Upper lobe of left lung (tissue), 6 donors: ENCODE data around the gene DICER1. TPM values are rescaled to one million over a fixed set of nuclear protein-coding genes. Genes with fewer than 3 reads are reported as not detected.

Source experiments
- ATAC-seq, 2 donors: fragments of 200-7000 bp; cut with Tn5 transposase; one replicate each; pipeline ENCODE4 v1.9.1; 2022; ENCODE audit warnings: mild to moderate bottlenecking in 2 of 2, moderate library complexity in 2 of 2; ENCODE audit not compliant: low FRiP score in 2 of 2
- DNase-seq, 2 donors: peaks; one replicate each; pipeline ENCODE4 v3.0.0-alpha.2; 2019 to 2020
- H3K27ac ChIP-seq, 4 donors: fragments of 200-600 bp; sonication (generic); one replicate each; pipeline ENCODE4 v1.5.1; 2016 to 2019
- H3K27me3 ChIP-seq, 4 donors: fragments of 200-600 bp; sonication (generic); one replicate each; pipeline ENCODE4 v1.5.1; 2017 to 2019
- H3K36me3 ChIP-seq, 4 donors: fragments of 200-600 bp; sonication (generic); one replicate each; pipeline ENCODE4 v1.5.1; 2016 to 2019
- H3K4me1 ChIP-seq, 4 donors: fragments of 200-600 bp; sonication (generic); one replicate each; pipeline ENCODE4 v1.5.1; 2018 to 2019
- H3K4me3 ChIP-seq, 4 donors: fragments of 200-600 bp; sonication (generic); one replicate each; pipeline ENCODE4 v1.5.1; 2017 to 2019; ENCODE audit warnings: mild to moderate bottlenecking in 2 of 4, moderate library complexity in 1 of 4
- H3K9me3 ChIP-seq, 4 donors: fragments of 200-600 bp; sonication (generic); one replicate each; pipeline ENCODE4 v1.5.1; 2018 to 2019
- EP300 ChIP-seq, 4 donors: sonication (generic); formaldehyde crosslinking; IDR thresholded peaks; one replicate each; pipeline ENCODE4 v1.5.1; 2017; ENCODE audit warnings: antibody characterized with exemption in 4 of 4, control low read depth in 2 of 4
- POLR2A ChIP-seq, 4 donors: fragments of 450-650 bp; IDR thresholded peaks; one replicate each; pipeline ENCODE4 v1.5.1; 2016 to 2017; ENCODE audit warnings: antibody characterized with exemption in 4 of 4, mild to moderate bottlenecking in 2 of 4
- POLR2AphosphoS5 ChIP-seq, 2 donors: sonication (generic); formaldehyde crosslinking; IDR thresholded peaks; one replicate each; pipeline ENCODE4 v1.5.1; 2017; ENCODE audit warnings: antibody characterized with exemption in 2 of 2
- WGBS, 2 donors: methylation state at CpG; one replicate each; pipeline ENCODE4 v1.1.5; 2017 to 2018; 5-methylcytosine and 5-hydroxymethylcytosine counted together
- total RNA-seq, 6 donors: library from RNA; depleted of rRNA in 4 of 6; stranded (reverse); fragments of >200 nt in 4 of 6; gene quantifications; one replicate each; pipeline versions ENCODE4 v1.1.0 to v1.2.1, GENCODE V29; 2016 to 2021
- TF ChIP-seq, protein P1 (sequence below), 6 experiments: fragments of 450-650 bp in 4 of 6; fragments of 200-600 bp in 2 of 6; sonication (generic) in 2 of 6; IDR thresholded peaks; one replicate each; pipeline ENCODE4 v1.5.1; 2016 to 2019; ENCODE audit warnings: antibody characterized with exemption in 6 of 6
- donor health status: DM: no; HTN: no; CAD: no; lungs with moderate emphysema.
- donor health status: DM: no; HTN: yes; CAD: no; lungs with severe emphysema.

The DICER1 gene
- total RNA-seq, 6 donors from 2014 or later: 57.7 to 106 (median 75.1) TPM

DNA sequence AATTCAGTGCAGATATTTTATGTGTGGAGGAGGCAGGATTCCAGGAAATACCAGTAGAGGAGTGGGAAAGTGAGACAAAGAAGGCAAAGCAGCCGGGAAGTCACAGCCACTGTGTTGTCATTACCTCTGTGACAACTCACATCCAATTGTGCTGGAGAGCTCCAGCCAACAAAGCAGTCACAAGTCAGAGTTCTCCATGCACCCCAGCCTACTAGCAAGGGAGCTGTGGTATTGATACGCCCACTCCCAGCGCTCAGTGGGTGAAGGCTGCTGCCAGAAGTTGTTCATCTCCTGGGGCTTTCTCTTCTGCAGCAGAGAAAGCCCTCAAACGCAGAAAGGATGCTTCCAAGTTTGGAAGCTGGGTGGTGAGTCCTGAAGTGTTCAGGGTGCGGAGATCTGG, 93.9 kb downstream of the DICER1 start:
- DNase-seq (no peak), ATAC-seq (no peak)
- Histone ChIP-seq H3K9me3 (no peaks in the 10 kb centered on the region), H3K4me1 (no peaks in the 10 kb centered on the region), H3K27ac (no peak overlapping the region), H3K36me3 (no peaks in the 10 kb centered on the region), H3K4me3 (no peak overlapping the region), H3K27me3 (no peaks in the 10 kb centered on the region)
- no peak for TF ChIP-seq POLR2A (IDR thresholded peaks at IDR 0.05)
- no peak for TF ChIP-seq EP300 (IDR thresholded peaks at IDR 0.05)
- no peak for TF ChIP-seq POLR2AphosphoS5 (IDR thresholded peaks at IDR 0.05)
- TF ChIP-seq, protein P1, sequence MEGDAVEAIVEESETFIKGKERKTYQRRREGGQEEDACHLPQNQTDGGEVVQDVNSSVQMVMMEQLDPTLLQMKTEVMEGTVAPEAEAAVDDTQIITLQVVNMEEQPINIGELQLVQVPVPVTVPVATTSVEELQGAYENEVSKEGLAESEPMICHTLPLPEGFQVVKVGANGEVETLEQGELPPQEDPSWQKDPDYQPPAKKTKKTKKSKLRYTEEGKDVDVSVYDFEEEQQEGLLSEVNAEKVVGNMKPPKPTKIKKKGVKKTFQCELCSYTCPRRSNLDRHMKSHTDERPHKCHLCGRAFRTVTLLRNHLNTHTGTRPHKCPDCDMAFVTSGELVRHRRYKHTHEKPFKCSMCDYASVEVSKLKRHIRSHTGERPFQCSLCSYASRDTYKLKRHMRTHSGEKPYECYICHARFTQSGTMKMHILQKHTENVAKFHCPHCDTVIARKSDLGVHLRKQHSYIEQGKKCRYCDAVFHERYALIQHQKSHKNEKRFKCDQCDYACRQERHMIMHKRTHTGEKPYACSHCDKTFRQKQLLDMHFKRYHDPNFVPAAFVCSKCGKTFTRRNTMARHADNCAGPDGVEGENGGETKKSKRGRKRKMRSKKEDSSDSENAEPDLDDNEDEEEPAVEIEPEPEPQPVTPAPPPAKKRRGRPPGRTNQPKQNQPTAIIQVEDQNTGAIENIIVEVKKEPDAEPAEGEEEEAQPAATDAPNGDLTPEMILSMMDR (IDR thresholded peaks at IDR 0.05): no peak
- WGBS, 2 donors: 49 to 50% methylated on average over 5 of the region's 5 CpGs

DNA sequence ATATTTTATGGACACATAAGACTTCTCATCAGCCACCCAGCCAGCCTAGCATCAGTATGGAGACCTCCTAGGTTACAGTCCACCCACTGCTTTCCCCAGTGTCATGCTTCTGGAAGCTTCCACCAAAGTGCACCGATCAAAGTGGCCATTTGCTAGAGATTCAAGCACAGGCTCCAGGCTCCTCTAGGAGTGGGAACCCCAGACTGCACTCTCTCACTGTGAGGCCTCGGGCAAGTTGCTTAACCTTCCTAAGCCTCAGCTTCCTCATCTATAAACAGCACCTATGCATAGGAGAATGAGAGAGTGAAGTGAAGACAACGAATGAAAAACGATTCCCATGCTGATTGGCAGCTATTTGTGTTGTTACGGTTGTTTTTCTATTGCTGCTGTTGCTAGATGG, 94.4 kb downstream of the DICER1 start:
- DNase-seq (no peak), ATAC-seq (no peak)
- no peak for TF ChIP-seq EP300 (IDR thresholded peaks at IDR 0.05)
- TF ChIP-seq POLR2A (IDR thresholded peaks at IDR 0.05): no peak
- TF ChIP-seq POLR2AphosphoS5 (IDR thresholded peaks at IDR 0.05): no peak
- TF ChIP-seq, protein P1 (IDR thresholded peaks at IDR 0.05): no peak
- Histone ChIP-seq H3K36me3 (no peaks in the 10 kb centered on the region), H3K4me3 (no peak overlapping the region), H3K27me3 (no peaks in the 10 kb centered on the region), H3K27ac (no peak overlapping the region), H3K9me3 (no peaks in the 10 kb centered on the region), H3K4me1 (no peaks in the 10 kb centered on the region)
- WGBS, 2 donors: 84 to 86% methylated on average over 5 of the region's 5 CpGs

GRCh38 chr14:95062220-95062619, 95.1 kb downstream of the DICER1 start:
- no peak for ATAC-seq
- H3K4me1 ChIP-seq: no peaks in the 10 kb centered on the region
- WGBS, 2 donors: 85 to 90% methylated on average over 5 of the region's 5 CpGs
- H3K27me3 ChIP-seq: no peaks in the 10 kb centered on the region
- no peak overlapping the region for H3K27ac ChIP-seq
- no peaks in the 10 kb centered on the region for H3K36me3 ChIP-seq
- DNase-seq: no peak
- H3K9me3 ChIP-seq: no peaks in the 10 kb centered on the region
- H3K4me3 ChIP-seq: no peak overlapping the region
- TF ChIP-seq EP300 (IDR thresholded peaks at IDR 0.05) (no peak), POLR2AphosphoS5 (IDR thresholded peaks at IDR 0.05) (no peak), POLR2A (IDR thresholded peaks at IDR 0.05) (no peak)
- TF ChIP-seq, protein P1 (IDR thresholded peaks at IDR 0.05): no peak

DNA sequence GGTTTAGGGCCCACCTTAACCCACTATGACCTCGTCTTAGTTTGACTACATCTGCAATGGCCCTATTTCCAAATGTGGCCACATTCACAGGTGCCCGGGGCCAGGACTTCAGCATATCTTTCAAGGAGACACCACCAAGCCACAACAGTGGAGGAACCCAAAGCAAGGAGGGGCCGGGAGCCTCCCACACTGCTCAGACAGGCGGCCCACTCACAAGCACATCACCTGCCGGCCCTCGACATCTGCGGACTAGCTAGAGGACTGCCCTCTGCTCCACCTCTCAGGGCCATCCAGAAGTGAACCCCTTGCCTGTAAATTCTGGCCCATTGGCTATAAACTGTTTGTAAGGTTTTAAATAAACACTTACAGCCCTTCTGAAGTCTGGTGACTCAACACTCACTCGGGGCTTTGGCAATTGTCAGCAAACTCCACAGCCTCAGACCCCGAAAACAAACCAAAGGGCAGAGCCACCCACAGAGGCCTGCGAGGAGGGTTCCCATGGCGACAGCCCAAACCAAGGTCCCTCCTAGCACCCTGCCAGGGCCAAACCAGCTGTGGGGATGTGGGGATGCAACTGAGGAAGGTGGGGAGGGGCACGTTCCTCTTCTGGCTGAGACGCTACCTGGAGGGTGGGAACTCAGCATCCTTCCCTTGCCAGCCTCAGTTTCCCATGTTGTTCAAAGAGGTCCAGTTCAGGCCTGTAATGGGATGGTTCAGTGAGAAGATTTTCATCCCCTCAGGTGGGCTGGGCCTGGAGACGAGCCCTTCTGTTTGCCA, 95.8 kb downstream of the DICER1 start:
- Histone ChIP-seq H3K27ac (no peak overlapping the region), H3K36me3 (no peaks in the 10 kb centered on the region), H3K9me3 (no peaks in the 10 kb centered on the region), H3K4me3 (no peak overlapping the region), H3K27me3 (no peaks in the 10 kb centered on the region), H3K4me1 (no peaks in the 10 kb centered on the region)
- 63 to 83% methylated on average over 8 to 14 of the region's 14 CpGs for WGBS, 2 donors
- DNase-seq (no peak), ATAC-seq (peak; percentile 10 to 44)
- TF ChIP-seq POLR2A (IDR thresholded peaks at IDR 0.05): no peak
- no peak for TF ChIP-seq EP300 (IDR thresholded peaks at IDR 0.05)
- TF ChIP-seq, protein P1 (IDR thresholded peaks at IDR 0.05): no peak
- no peak for TF ChIP-seq POLR2AphosphoS5 (IDR thresholded peaks at IDR 0.05)

DNA sequence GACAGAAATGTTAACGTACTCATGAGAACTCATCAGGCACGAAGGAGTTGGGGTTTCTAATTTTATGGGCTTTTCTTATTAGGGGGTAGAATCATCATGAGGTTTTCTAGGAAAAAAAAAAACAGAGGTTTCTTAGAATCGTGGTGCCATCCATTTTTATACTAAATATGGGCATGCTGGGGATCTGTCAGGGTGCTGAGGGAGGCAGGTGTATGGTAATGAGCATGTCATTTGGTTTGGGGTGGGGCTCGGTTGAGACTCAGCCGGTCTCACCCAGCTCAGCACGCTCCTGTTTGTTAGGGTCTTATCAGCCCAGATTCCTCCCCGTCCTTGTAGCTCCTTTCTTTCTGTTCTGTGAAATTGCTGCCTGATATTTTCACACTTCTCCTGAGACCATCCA, 98.2 kb downstream of the DICER1 start:
- Histone ChIP-seq H3K27ac (no peak overlapping the region), H3K36me3 (no peaks in the 10 kb centered on the region), H3K4me3 (no peak overlapping the region), H3K4me1 (no peaks in the 10 kb centered on the region), H3K27me3 (no peaks in the 10 kb centered on the region), H3K9me3 (no peaks in the 10 kb centered on the region)
- WGBS, 2 donors: 75 to 87% methylated on average over 7 of the region's 7 CpGs
- ATAC-seq (no peak), DNase-seq (no peak)
- TF ChIP-seq POLR2A (IDR thresholded peaks at IDR 0.05) (no peak), POLR2AphosphoS5 (IDR thresholded peaks at IDR 0.05) (no peak), EP300 (IDR thresholded peaks at IDR 0.05) (no peak)
- TF ChIP-seq, protein P1 (IDR thresholded peaks at IDR 0.05): no peak
